Measurements from ENCODE around the gene ACTN1.

Gene ACTN1

GRCh38 chr14:68970736-68971135 lies 8.4 kb downstream of the ACTN1 start:
- no peak for TF ChIP-seq CTCF (IDR thresholded peaks at IDR 0.05)

- TF ChIP-seq CTCF (IDR thresholded peaks at IDR 0.05), result no peak
These were observed 9.0 kb downstream of the ACTN1 start for GRCh38 chr14:68970038-68970612.

- no peak for TF ChIP-seq CTCF (IDR thresholded peaks at IDR 0.05)
These were observed 9.6 kb downstream of the ACTN1 start for GRCh38 chr14:68969278-68970033.

- TF ChIP-seq CTCF (IDR thresholded peaks at IDR 0.05), result no peak
These were observed 10.4 kb downstream of the ACTN1 start for GRCh38 chr14:68968721-68969120.

GRCh38 chr14:68968051-68968450 lies 11.1 kb downstream of the ACTN1 start:
- no peak for TF ChIP-seq CTCF (IDR thresholded peaks at IDR 0.05)

- no peak for TF ChIP-seq CTCF (IDR thresholded peaks at IDR 0.05)
These were observed 11.6 kb downstream of the ACTN1 start for GRCh38 chr14:68967459-68967940.

- TF ChIP-seq CTCF (IDR thresholded peaks at IDR 0.05), result no peak
These were observed 12.2 kb downstream of the ACTN1 start for GRCh38 chr14:68966872-68967301.
